WTC11 (cell line): ENCODE data around the gene SMIM44. TPM values are rescaled to one million over a fixed set of nuclear protein-coding genes. Genes with fewer than 3 reads are reported as not detected.

Source experiments
- ATAC-seq: fragments of 200-7000 bp; cut with Tn5 transposase; 2 replicates; pipeline ENCODE4 v1.10.0; 2021; ENCODE audit warnings: mild to moderate bottlenecking, moderate library complexity
- CTCF ChIA-PET: fragments of 300-600 bp; sonication (Branson Sonifier 250); formaldehyde crosslinking; loops from one replicate; lab custom pipeline; 2021; ENCODE audit warnings: antibody characterized with exemption; lab: Charles Lee
- POLR2A ChIA-PET: fragments of 350-600 bp; sonication (Branson Sonifier 250); formaldehyde crosslinking; loops from one replicate; lab custom pipeline; 2021; ENCODE audit warnings: antibody characterized with exemption; lab: Charles Lee
- DNase-seq: peaks from one replicate; pipeline ENCODE4 v3.0.0; 2021; ENCODE audit warnings: low spot score
- H3K27ac Mint-ChIP-seq: 2 replicates; pipeline ENCODE4 v1.8.0; 2021; ENCODE audit warnings: mixed read lengths
- H3K27me3 Mint-ChIP-seq: 2 replicates; pipeline ENCODE4 v1.8.0; 2021; ENCODE audit warnings: low read depth, mild to moderate bottlenecking, moderate library complexity, mixed read lengths
- H3K36me3 Mint-ChIP-seq: 2 replicates; pipeline ENCODE4 v1.8.0; 2021; ENCODE audit warnings: mixed read lengths
- H3K4me1 Mint-ChIP-seq: 2 replicates; pipeline ENCODE4 v1.8.0; 2022; ENCODE audit warnings: mixed read lengths
- H3K4me3 Mint-ChIP-seq: 2 replicates; pipeline ENCODE4 v1.8.0; 2021; ENCODE audit warnings: mild to moderate bottlenecking, moderate library complexity, mixed read lengths
- H3K9me3 Mint-ChIP-seq: 2 replicates; pipeline ENCODE4 v1.8.0; 2021; ENCODE audit warnings: mixed read lengths
- ARID4B ChIP-seq: sonication (generic); formaldehyde crosslinking; IDR thresholded peaks from 2 replicates; pipeline ENCODE4 v1.8.0; 2023; ENCODE audit warnings: missing genetic modification reagents, mild to moderate bottlenecking, borderline replicate concordance
- ATF1 ChIP-seq: sonication (generic); formaldehyde crosslinking; IDR thresholded peaks from 2 replicates; pipeline ENCODE4 v1.8.1; 2023; ENCODE audit warnings: mild to moderate bottlenecking, moderate library complexity, missing genetic modification reagents
- CTCF ChIP-seq: fragments of 200-600 bp; IDR thresholded peaks from 2 replicates; pipeline ENCODE4 v1.8.0; 2022; ENCODE audit warnings: antibody characterized with exemption
- ELF4 ChIP-seq: sonication (generic); formaldehyde crosslinking; IDR thresholded peaks from 2 replicates; pipeline ENCODE4 v1.8.1; 2022; ENCODE audit warnings: low read depth, mild to moderate bottlenecking, moderate library complexity, missing genetic modification reagents
- ETV6 ChIP-seq: sonication (generic); formaldehyde crosslinking; IDR thresholded peaks from 2 replicates; pipeline ENCODE4 v1.8.1; 2022; ENCODE audit warnings: mild to moderate bottlenecking, missing genetic modification reagents
- FOXP1 ChIP-seq: sonication (generic); formaldehyde crosslinking; IDR thresholded peaks from 2 replicates; pipeline ENCODE4 v1.8.0; 2022; ENCODE audit warnings: missing genetic modification reagents, mild to moderate bottlenecking, moderate library complexity, borderline replicate concordance
- GTF2I ChIP-seq: fragments of 250-450 bp; sonication (Bioruptor Pico); conservative IDR thresholded peaks from 2 replicates; pipeline ENCODE4 v1.4.0; 2021; ENCODE audit warnings: mild to moderate bottlenecking
- HMGA2 ChIP-seq: fragments of 250-450 bp; sonication (Bioruptor Pico); IDR thresholded peaks from 2 replicates; pipeline ENCODE4 v1.4.0; 2021; ENCODE audit warnings: mild to moderate bottlenecking, moderate library complexity
- JAZF1 ChIP-seq: fragments of 250-450 bp; sonication (Bioruptor Pico); IDR thresholded peaks from 2 replicates; pipeline ENCODE4 v1.9.0; 2021; ENCODE audit warnings: moderate library complexity, mild to moderate bottlenecking, inconsistent platforms
- JUN ChIP-seq: sonication (generic); formaldehyde crosslinking; IDR thresholded peaks from 2 replicates; pipeline ENCODE4 v1.8.0; 2023; ENCODE audit warnings: mild to moderate bottlenecking, missing genetic modification reagents
- NFYB ChIP-seq: sonication (generic); formaldehyde crosslinking; conservative IDR thresholded peaks from 2 replicates; pipeline ENCODE4 v1.8.0; 2022; ENCODE audit warnings: low read depth, missing genetic modification reagents
- NR1H2 ChIP-seq: sonication (generic); formaldehyde crosslinking; IDR thresholded peaks from 2 replicates; pipeline ENCODE4 v1.9.0; 2021; ENCODE audit warnings: mild to moderate bottlenecking, moderate library complexity, missing genetic modification reagents
- PRDM15 ChIP-seq: sonication (generic); formaldehyde crosslinking; IDR thresholded peaks from 2 replicates; pipeline ENCODE4 v1.8.0; 2022; ENCODE audit warnings: missing genetic modification reagents
- RORB ChIP-seq: fragments of 250-450 bp; sonication (Bioruptor Pico); IDR thresholded peaks from 2 replicates; pipeline ENCODE4 v1.9.0; 2021; ENCODE audit warnings: mild to moderate bottlenecking
- TEAD4 ChIP-seq: sonication (generic); formaldehyde crosslinking; IDR thresholded peaks from 2 replicates; pipeline ENCODE4 v1.8.0; 2022; ENCODE audit warnings: mild to moderate bottlenecking, missing genetic modification reagents
- USF1 ChIP-seq: sonication (generic); formaldehyde crosslinking; IDR thresholded peaks from 2 replicates; pipeline ENCODE4 v1.8.0; 2022; ENCODE audit warnings: mild to moderate bottlenecking, missing genetic modification reagents
- ZBTB21 ChIP-seq: sonication (generic); formaldehyde crosslinking; IDR thresholded peaks from 2 replicates; pipeline ENCODE4 v1.8.1; 2023; ENCODE audit warnings: mild to moderate bottlenecking, missing genetic modification reagents, borderline replicate concordance
- ZMAT4 ChIP-seq: fragments of 250-450 bp; sonication (Bioruptor Pico); IDR thresholded peaks from 2 replicates; pipeline ENCODE4 v1.9.0; 2021; ENCODE audit warnings: mild to moderate bottlenecking
- ZNF425 ChIP-seq: fragments of 250-450 bp; sonication (Bioruptor Pico); conservative IDR thresholded peaks from 2 replicates; pipeline ENCODE4 v1.9.0; 2021; ENCODE audit warnings: mild to moderate bottlenecking
- ZNF512 ChIP-seq: sonication (generic); formaldehyde crosslinking; IDR thresholded peaks from 2 replicates; pipeline ENCODE4 v1.8.1; 2022; ENCODE audit warnings: missing genetic modification reagents, borderline replicate concordance
- total RNA-seq: library from RNA; stranded (reverse); gene quantifications from 3 replicates; pipeline ENCODE4 v1.2.3, GENCODE V29; 2021

The SMIM44 gene
- total RNA-seq, 1 experiment from 2014 or later: not detected

GRCh38 chr19:3454656-3455392, 28.4 kb downstream of the SMIM44 start:
- no peak overlapping the region for H3K27ac Mint-ChIP-seq
- H3K4me3 Mint-ChIP-seq: no peak overlapping the region
- ChIA-PET CTCF (no interaction called here), POLR2A (no interaction called here)
- H3K27me3 Mint-ChIP-seq: peaks cover 10% of the 10 kb centered on the region
- H3K4me1 Mint-ChIP-seq: peaks cover 10% of the 10 kb centered on the region
- ATAC-seq (no peak), DNase-seq (no peak)
- H3K9me3 Mint-ChIP-seq: no peaks in the 10 kb centered on the region
- no peaks in the 10 kb centered on the region for H3K36me3 Mint-ChIP-seq
- no peak for TF ChIP-seq NR1H2
- no peak for TF ChIP-seq ZMAT4 (CRISPR knock-in tag)
- no peak for TF ChIP-seq PRDM15
- no peak for TF ChIP-seq ZBTB21
- no peak for TF ChIP-seq ELF4 (CRISPR knock-in tag)
- no peak for TF ChIP-seq USF1 (CRISPR knock-in tag)
- no peak for TF ChIP-seq ATF1 (CRISPR knock-in tag)

- H3K36me3 Mint-ChIP-seq: no peaks in the 10 kb centered on the region
- CTCF ChIA-PET: no interaction called here
- POLR2A ChIA-PET: no interaction called here
- TF ChIP-seq FOXP1 (CRISPR knock-in tag): no peak
- no peak for TF ChIP-seq ARID4B (CRISPR knock-in tag)
- TF ChIP-seq JUN (CRISPR knock-in tag): no peak
- TF ChIP-seq TEAD4 (CRISPR knock-in tag): no peak
- TF ChIP-seq ETV6 (CRISPR knock-in tag): no peak
- TF ChIP-seq NFYB (CRISPR knock-in tag): no peak
- no peak for TF ChIP-seq RORB (CRISPR knock-in tag)
- no peak for TF ChIP-seq ZNF512 (CRISPR knock-in tag)
- TF ChIP-seq CTCF: no peak
- TF ChIP-seq JAZF1: no peak
- TF ChIP-seq HMGA2 (CRISPR knock-in tag): no peak
- no peak for TF ChIP-seq ZNF425 (CRISPR knock-in tag)
- TF ChIP-seq GTF2I (CRISPR knock-in tag): no peak
These were observed 29.4 kb downstream of the SMIM44 start for GRCh38 chr19:3453840-3454239.

More at GRCh38 chr19:3453840-3454239, 29.4 kb downstream of the SMIM44 start:
- ATAC-seq: no peak
- H3K4me3 Mint-ChIP-seq: no peak overlapping the region
- H3K27me3 Mint-ChIP-seq: peaks cover 4% of the 10 kb centered on the region; the same call in 1 of the 2 replicates
- H3K27ac Mint-ChIP-seq: no peak overlapping the region
- DNase-seq: no peak
- H3K9me3 Mint-ChIP-seq: no peaks in the 10 kb centered on the region
- peaks cover 3% of the 10 kb centered on the region for H3K4me1 Mint-ChIP-seq
